Loucy (cell line): Measurements from ENCODE around the gene TSPAN9.

ENCODE experiments used
- CTCF ChIP-seq: fragments of 200-600 bp; sonication (generic); conservative IDR thresholded peaks from 2 replicates; pipeline ENCODE4 v1.5.1; 2014; ENCODE audit warnings: mild to moderate bottlenecking, antibody characterized with exemption, low read length
- EZH2phosphoT487 ChIP-seq: fragments of 200-600 bp; IDR thresholded peaks from 2 replicates; pipeline ENCODE4 v1.6.1; 2018; ENCODE audit warnings: antibody characterized with exemption, mild to moderate bottlenecking, moderate library complexity, borderline replicate concordance

- TF ChIP-seq CTCF (no peak), EZH2phosphoT487 (no peak)
Observed at GRCh38 chr12:3332188-3332587, 255.0 kb downstream of the TSPAN9 start.
